Epidermal melanocyte (primary cell): ENCODE measurements around the gene ACOT12.
"Not testable (repeated sequence)": the region's sequence is repeated elsewhere in the genome, so short reads cannot be mapped to it uniquely, and the experiment has no call there.

Source experiments
- DNase-seq: peaks from one replicate; pipeline ENCODE4 v3.0.0; 2011; ENCODE audit warnings: low spot score; ENCODE audit not compliant: insufficient read length

ACOT12 gene

GRCh38 chr5:81344736-81345135 is 49.2 kb downstream of the ACOT12 start:
- DNase-seq = no peak

- DNase-seq = not testable (repeated sequence)
Observed at GRCh38 chr5:81338213-81338612, 55.7 kb downstream of the ACOT12 start.

- no peak for DNase-seq
Observed at GRCh38 chr5:81337803-81338202, 56.1 kb downstream of the ACOT12 start.

- DNase-seq = no peak
Observed at GRCh38 chr5:81336556-81336955, 57.4 kb downstream of the ACOT12 start.

- no peak for DNase-seq
Observed at GRCh38 chr5:81335946-81336345, 58.0 kb downstream of the ACOT12 start.

GRCh38 chr5:81334304-81335061 is 59.5 kb downstream of the ACOT12 start:
- no peak for DNase-seq

- no peak for DNase-seq
Observed at GRCh38 chr5:81326554-81326953, 67.4 kb downstream of the ACOT12 start.

- DNase-seq = no peak
Observed at GRCh38 chr5:81317536-81317935, 76.4 kb downstream of the ACOT12 start.

- no peak for DNase-seq
Observed at GRCh38 chr5:81316571-81316970, 77.4 kb downstream of the ACOT12 start.

GRCh38 chr5:81315830-81316229 is 78.1 kb downstream of the ACOT12 start:
- no peak for DNase-seq

- DNase-seq = no peak
Observed at GRCh38 chr5:81315336-81315735, 78.6 kb downstream of the ACOT12 start.

- no peak for DNase-seq
Observed at GRCh38 chr5:81314581-81314980, 79.4 kb downstream of the ACOT12 start.

- no peak for DNase-seq
Observed at GRCh38 chr5:81313686-81314085, 80.2 kb downstream of the ACOT12 start.

- DNase-seq = no peak
Observed at GRCh38 chr5:81313278-81313677, 80.7 kb downstream of the ACOT12 start.

- DNase-seq = no peak
Observed at GRCh38 chr5:81310402-81311063, 83.4 kb downstream of the ACOT12 start.

GRCh38 chr5:81308836-81309235 is 85.1 kb downstream of the ACOT12 start:
- no peak for DNase-seq

GRCh38 chr5:81305785-81306184 is 88.1 kb downstream of the ACOT12 start:
- DNase-seq = no peak

- DNase-seq = no peak
Observed at GRCh38 chr5:81303563-81303962, 90.4 kb downstream of the ACOT12 start.

GRCh38 chr5:81302596-81302995 is 91.3 kb downstream of the ACOT12 start:
- DNase-seq = no peak

- DNase-seq = peak; percentile 55
Observed at GRCh38 chr5:81301271-81302015, 92.5 kb downstream of the ACOT12 start, which contains the start of gene ZCCHC9. ZCCHC9 (plus strand) TSS chr5:81301587; CDS start chr5:81304758, 3,171 bp downstream.

- DNase-seq = no peak
Observed at GRCh38 chr5:81300921-81301270, 93.0 kb downstream of the ACOT12 start.

- no peak for DNase-seq
Observed at GRCh38 chr5:81297531-81297930, 96.4 kb downstream of the ACOT12 start.
